NCI-H2196 treated with DMSO at 0.1 percent for 48 hours (cell line): ENCODE results near the gene SRSF8.
"Not testable (repeated sequence)": the region's sequence is repeated elsewhere in the genome, so short reads cannot be mapped to it uniquely, and the experiment has no call there.

Source experiments
- DNase-seq: peaks from one replicate; lab custom pipeline; 2025; ENCODE audit not compliant: unreplicated experiment; lab: John Stamatoyannopoulos, UW

SRSF8 gene

GRCh38 chr11:95093548-95093947 lies 26.8 kb downstream of the SRSF8 start:
- no peak for DNase-seq

GRCh38 chr11:95095858-95096587 lies 29.3 kb downstream of the SRSF8 start:
- DNase-seq: no peak

GRCh38 chr11:95097209-95097608 lies 30.5 kb downstream of the SRSF8 start:
- no peak for DNase-seq

GRCh38 chr11:95098826-95099225 lies 32.1 kb downstream of the SRSF8 start:
- DNase-seq: no peak

- no peak for DNase-seq
Measured at GRCh38 chr11:95100191-95100648, 33.5 kb downstream of the SRSF8 start.

GRCh38 chr11:95100856-95101507 lies 34.3 kb downstream of the SRSF8 start:
- DNase-seq: no peak

GRCh38 chr11:95101935-95102334 lies 35.2 kb downstream of the SRSF8 start:
- DNase-seq: no peak

GRCh38 chr11:95102733-95103132 lies 36.0 kb downstream of the SRSF8 start:
- no peak for DNase-seq

GRCh38 chr11:95103701-95104100 lies 37.0 kb downstream of the SRSF8 start:
- no peak for DNase-seq

- no peak for DNase-seq
Measured at GRCh38 chr11:95104121-95104830, 37.6 kb downstream of the SRSF8 start.

GRCh38 chr11:95104856-95105255 lies 38.1 kb downstream of the SRSF8 start:
- no peak for DNase-seq

GRCh38 chr11:95108159-95108611 lies 41.5 kb downstream of the SRSF8 start:
- no peak for DNase-seq

- DNase-seq: no peak
Measured at GRCh38 chr11:95108671-95109551, 42.2 kb downstream of the SRSF8 start.

GRCh38 chr11:95111471-95111870 lies 44.8 kb downstream of the SRSF8 start:
- DNase-seq: not testable (repeated sequence)

- no peak for DNase-seq
Measured at GRCh38 chr11:95111923-95112540, 45.3 kb downstream of the SRSF8 start.

- DNase-seq: no peak
Measured at GRCh38 chr11:95115597-95115996, 48.9 kb downstream of the SRSF8 start.

- DNase-seq: no peak
Measured at GRCh38 chr11:95119361-95120060, 52.8 kb downstream of the SRSF8 start.
